ENCODE measurements around the gene PLCL2. TPM values are rescaled to one million over a fixed set of nuclear protein-coding genes. Genes with fewer than 3 reads are reported as not detected.

Gene PLCL2
- total RNA-seq, 1 donor from 2014 or later: 2.5 TPM

GRCh38 chr3:17065881-17066280 lies 181.1 kb downstream of the PLCL2 start:
- no peak for DNase-seq (ENCODE audit: low read depth)
- H3K4me3 ChIP-seq (ENCODE audit: low read depth, low read length): no peak overlapping the region
- H3K36me3 ChIP-seq (ENCODE audit: control insufficient read depth, insufficient read depth, low read length): no peaks in the 10 kb centered on the region
- no peaks in the 10 kb centered on the region for H3K27me3 ChIP-seq (ENCODE audit: control insufficient read depth, insufficient read depth, low read length)
- no peak for TF ChIP-seq CTCF (IDR thresholded peaks at IDR 0.05; ENCODE audit: insufficient read depth, low read length, poor library complexity, severe bottlenecking)

GRCh38 chr3:17069754-17070153 lies 185.0 kb downstream of the PLCL2 start:
- no peak for TF ChIP-seq CTCF (IDR thresholded peaks at IDR 0.05; ENCODE audit: insufficient read depth, low read length, poor library complexity, severe bottlenecking)
- H3K36me3 ChIP-seq (ENCODE audit: control insufficient read depth, insufficient read depth, low read length): no peaks in the 10 kb centered on the region
- no peak overlapping the region for H3K4me3 ChIP-seq (ENCODE audit: low read depth, low read length)
- DNase-seq (ENCODE audit: low read depth): no peak
- H3K27me3 ChIP-seq (ENCODE audit: control insufficient read depth, insufficient read depth, low read length): no peaks in the 10 kb centered on the region

- Histone ChIP-seq H3K36me3 (ENCODE audit: control insufficient read depth, insufficient read depth, low read length) (no peaks in the 10 kb centered on the region), H3K4me3 (ENCODE audit: low read depth, low read length) (no peak overlapping the region), H3K27me3 (ENCODE audit: control insufficient read depth, insufficient read depth, low read length) (no peaks in the 10 kb centered on the region)
- TF ChIP-seq CTCF (IDR thresholded peaks at IDR 0.05; ENCODE audit: insufficient read depth, low read length, poor library complexity, severe bottlenecking): no peak
- no peak for DNase-seq (ENCODE audit: low read depth)
These were observed 185.6 kb downstream of the PLCL2 start for GRCh38 chr3:17070161-17070959.

- no peak for TF ChIP-seq CTCF (IDR thresholded peaks at IDR 0.05; ENCODE audit: insufficient read depth, low read length, poor library complexity, severe bottlenecking)
- no peak for DNase-seq (ENCODE audit: low read depth)
- H3K36me3 ChIP-seq (ENCODE audit: control insufficient read depth, insufficient read depth, low read length): no peaks in the 10 kb centered on the region
- H3K4me3 ChIP-seq (ENCODE audit: low read depth, low read length): no peak overlapping the region
- no peaks in the 10 kb centered on the region for H3K27me3 ChIP-seq (ENCODE audit: control insufficient read depth, insufficient read depth, low read length)
These were observed 189.8 kb downstream of the PLCL2 start for GRCh38 chr3:17074559-17074958.

- H3K27me3 ChIP-seq (ENCODE audit: control insufficient read depth, insufficient read depth, low read length): no peaks in the 10 kb centered on the region
- H3K4me3 ChIP-seq (ENCODE audit: low read depth, low read length): no peak overlapping the region
- no peak for TF ChIP-seq CTCF (IDR thresholded peaks at IDR 0.05; ENCODE audit: insufficient read depth, low read length, poor library complexity, severe bottlenecking)
- no peaks in the 10 kb centered on the region for H3K36me3 ChIP-seq (ENCODE audit: control insufficient read depth, insufficient read depth, low read length)
- DNase-seq (ENCODE audit: low read depth): no peak
These were observed 190.6 kb downstream of the PLCL2 start for GRCh38 chr3:17075358-17075757.

GRCh38 chr3:17075907-17076306 lies 191.2 kb downstream of the PLCL2 start:
- H3K36me3 ChIP-seq (ENCODE audit: control insufficient read depth, insufficient read depth, low read length): no peaks in the 10 kb centered on the region
- no peak for TF ChIP-seq CTCF (IDR thresholded peaks at IDR 0.05; ENCODE audit: insufficient read depth, low read length, poor library complexity, severe bottlenecking)
- no peak for DNase-seq (ENCODE audit: low read depth)
- no peak overlapping the region for H3K4me3 ChIP-seq (ENCODE audit: low read depth, low read length)
- no peaks in the 10 kb centered on the region for H3K27me3 ChIP-seq (ENCODE audit: control insufficient read depth, insufficient read depth, low read length)
